HEK293 (cell line): ENCODE data around the gene SDS.

Experiments used
- CTCF ChIP-seq: fragments of 450-650 bp; formaldehyde crosslinking; IDR thresholded peaks from 2 replicates; pipeline ENCODE4 v1.5.1; 2016; ENCODE audit warnings: missing biosample characterization, missing genetic modification characterization
- TRIM28 ChIP-seq: IDR thresholded peaks from 2 replicates; pipeline ENCODE4 v1.6.1; 2011; ENCODE audit warnings: low read length, control low read depth, borderline replicate concordance
- ZNF398 ChIP-seq: fragments of 450-650 bp; formaldehyde crosslinking; IDR thresholded peaks from 2 replicates; pipeline ENCODE4 v1.5.1; 2017; ENCODE audit warnings: missing biosample characterization, missing genetic modification characterization
- ZNF549 ChIP-seq: fragments of 450-650 bp; IDR thresholded peaks from 2 replicates; pipeline ENCODE4 v1.5.1; 2018; ENCODE audit warnings: missing biosample characterization, missing genetic modification characterization, mild to moderate bottlenecking, inconsistent platforms, moderate library complexity
- ZNF645 ChIP-seq: fragments of 450-650 bp; formaldehyde crosslinking; IDR thresholded peaks from 2 replicates; pipeline ENCODE4; 2016; ENCODE audit warnings: missing biosample characterization, missing genetic modification characterization
- ZNF776 ChIP-seq: fragments of 450-650 bp; formaldehyde crosslinking; IDR thresholded peaks from 2 replicates; pipeline ENCODE4 v1.5.0; 2017; ENCODE audit warnings: missing biosample characterization, missing genetic modification characterization, borderline replicate concordance

DNA sequence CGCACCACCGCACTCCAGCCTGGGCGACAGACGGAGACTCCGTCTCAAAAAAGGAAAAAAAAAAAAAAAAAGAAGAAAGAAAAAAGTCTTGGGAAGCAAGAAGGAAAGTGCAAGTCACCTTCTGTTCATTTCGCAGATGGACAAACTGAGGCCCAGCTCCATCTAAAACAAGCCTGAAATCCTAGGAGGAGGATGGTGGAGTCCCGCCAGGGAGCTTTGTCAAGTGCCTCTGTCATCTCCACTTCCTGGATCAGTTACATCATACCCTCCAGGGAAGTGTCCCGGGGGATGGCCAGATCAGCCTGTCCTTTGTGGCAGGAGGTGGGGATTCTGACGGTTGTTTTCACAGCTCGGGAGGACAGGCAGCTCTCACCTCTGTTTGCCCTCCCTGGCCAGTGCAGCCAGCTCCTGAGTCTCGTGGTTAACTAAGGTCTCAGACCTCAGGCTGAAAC lies 9.8 kb upstream of the SDS start:
- TF ChIP-seq ZNF645 (tag by site-specific recombination), result no peak
- no peak for TF ChIP-seq ZNF776 (tag by site-specific recombination)
- TF ChIP-seq ZNF549 (tag by site-specific recombination), result no peak
- no peak for TF ChIP-seq ZNF398 (tag by site-specific recombination)
- TF ChIP-seq CTCF (tag by site-specific recombination), result no peak
- TF ChIP-seq TRIM28, result no peak
